Activated CD8-positive, alpha-beta T cell treated with anti-CD3 and anti-CD28 coated beads, Interleukin-2, amount 10 ng/mL, durations not matched to agents 7 days and 5 days (primary cell): Measurements from ENCODE around the gene KCTD11. TPM values are rescaled to one million over a fixed set of nuclear protein-coding genes. Genes with fewer than 3 reads are reported as not detected.

Source experiments
- total RNA-seq, 2 experiments: library from RNA; stranded (reverse); gene quantifications; one replicate each; pipeline ENCODE4 v1.2.3, GENCODE V29; 2021

The KCTD11 gene
- total RNA-seq, 2 experiments from 2014 or later, result 11.4 to 11.8 TPM

Other genes with a start within 250 kb of the KCTD11 start
- not detected for gene ASGR2, start 237.3 kb upstream of the KCTD11 start, total RNA-seq
- gene ASGR1, start 172.8 kb upstream of the KCTD11 start, total RNA-seq, result 1 to 10 TPM in 1 of 2 experiments, under 1 TPM in 1; 0.63 to 1.3 TPM
- gene DLG4, start 132.3 kb upstream of the KCTD11 start, total RNA-seq, result 10 to 100 TPM; 10.1 to 11.7 TPM
- gene ACADVL, start 132.2 kb upstream of the KCTD11 start, total RNA-seq, result 100 to 1,000 TPM; 348 to 371 TPM
- gene DVL2, start 117.6 kb upstream of the KCTD11 start, total RNA-seq, result 10 to 100 TPM; 52.4 to 56.6 TPM
- 10 to 100 TPM; 53.6 to 57.9 TPM for gene PHF23, start 112.7 kb upstream of the KCTD11 start, total RNA-seq
- gene GABARAP, start 109.7 kb upstream of the KCTD11 start, total RNA-seq, result 100 to 1,000 TPM; 203 to 227 TPM
- 100 to 1,000 TPM; 171 to 186 TPM for gene CTDNEP1, start 100.4 kb upstream of the KCTD11 start, total RNA-seq
- 10 to 100 TPM; 63.5 to 66.1 TPM for gene ELP5, start 99.9 kb upstream of the KCTD11 start, total RNA-seq
- gene CLDN7, start 89.7 kb upstream of the KCTD11 start, total RNA-seq, result 1 to 10 TPM; 1.1 to 1.3 TPM
- gene SLC2A4, start 70.4 kb upstream of the KCTD11 start, total RNA-seq, result not detected
- under 1 TPM; 0.37 to 0.66 TPM for gene YBX2, start 57.5 kb upstream of the KCTD11 start, total RNA-seq
- gene EIF5A, start 44.5 kb upstream of the KCTD11 start, total RNA-seq, result 100 to 1,000 TPM; 685 to 690 TPM
- 10 to 100 TPM; 86.3 to 88.0 TPM for gene GPS2, start 36.8 kb upstream of the KCTD11 start, total RNA-seq
- 10 to 100 TPM; 45.6 to 47.0 TPM for gene NEURL4, start 22.8 kb upstream of the KCTD11 start, total RNA-seq
- gene ACAP1, start 15.6 kb upstream of the KCTD11 start, total RNA-seq, result 100 to 1,000 TPM; 573 to 605 TPM
- gene TMEM95, start 3.0 kb downstream of the KCTD11 start, total RNA-seq, result not detected
- 1 to 10 TPM; 2.1 to 2.6 TPM for gene TNK1, start 28.9 kb downstream of the KCTD11 start, total RNA-seq
- 10 to 100 TPM; 87.9 to 92.6 TPM for gene PLSCR3, start 42.4 kb downstream of the KCTD11 start, total RNA-seq
- 10 to 100 TPM; 61.8 to 62.3 TPM for gene TMEM256, start 51.9 kb downstream of the KCTD11 start, total RNA-seq
- 1 to 10 TPM; 4.7 to 5.2 TPM for gene NLGN2, start 55.7 kb downstream of the KCTD11 start, total RNA-seq
- not detected for gene SPEM1, start 68.2 kb downstream of the KCTD11 start, total RNA-seq
- gene SPEM2, start 73.5 kb downstream of the KCTD11 start, total RNA-seq, result not detected
- not detected for gene SPEM3, start 76.7 kb downstream of the KCTD11 start, total RNA-seq
- gene TMEM102, start 83.3 kb downstream of the KCTD11 start, total RNA-seq, result 10 to 100 TPM; 16.5 to 18.1 TPM
- 10 to 100 TPM; 16.6 to 18.8 TPM for gene FGF11, start 87.3 kb downstream of the KCTD11 start, total RNA-seq
- 10 to 100 TPM; 14.1 to 15.7 TPM for gene CHRNB1, start 92.9 kb downstream of the KCTD11 start, total RNA-seq
- 10 to 100 TPM; 29.8 to 30.0 TPM for gene ZBTB4, start 127.5 kb downstream of the KCTD11 start, total RNA-seq
- gene SLC35G6, start 129.3 kb downstream of the KCTD11 start, total RNA-seq, result not detected
- gene POLR2A, start 132.2 kb downstream of the KCTD11 start, total RNA-seq, result 100 to 1,000 TPM; 183 to 185 TPM
- 100 to 1,000 TPM in 1 of 2 experiments, 10 to 100 TPM in 1; 93.7 to 100 TPM for gene TNFSF12, start 196.9 kb downstream of the KCTD11 start, total RNA-seq
- 1 to 10 TPM; 8.0 to 9.0 TPM for gene TNFSF13, start 206.6 kb downstream of the KCTD11 start, total RNA-seq
- gene SENP3, start 209.8 kb downstream of the KCTD11 start, total RNA-seq, result 10 to 100 TPM; 54.4 to 62.0 TPM
- 10 to 100 TPM in 1 of 2 experiments, 1 to 10 TPM in 1; 9.4 to 10.7 TPM for gene CD68, start 227.5 kb downstream of the KCTD11 start, total RNA-seq
- gene MPDU1, start 231.7 kb downstream of the KCTD11 start, total RNA-seq, result 10 to 100 TPM; 69.0 to 70.4 TPM
- under 1 TPM; 0.29 to 0.34 TPM for gene SOX15, start 237.9 kb downstream of the KCTD11 start, total RNA-seq